Gastrocnemius medialis (tissue), 4 donors: ENCODE results near the gene SLC2A3. TPM values are rescaled to one million over a fixed set of nuclear protein-coding genes. Genes with fewer than 3 reads are reported as not detected.
"Not testable (repeated sequence)": the region's sequence is repeated elsewhere in the genome, so short reads cannot be mapped to it uniquely, and the experiment has no call there.

Experiments
- ATAC-seq, 2 donors: fragments of 150-250 bp; one replicate each; pipeline ENCODE4 v1.9.1; 2016
- DNase-seq, 2 donors: peaks; one replicate each; pipeline ENCODE4 v3.0.0-alpha.2; 2019
- H3K27ac ChIP-seq, 4 donors: fragments of 200-600 bp; sonication (generic); 1 replicate in 1 of 4; 2 replicates in 3 of 4; pipeline ENCODE4 v1.5.1; 2016 to 2018; ENCODE audit warnings: mild to moderate bottlenecking in 2 of 4, moderate library complexity in 1 of 4
- H3K27me3 ChIP-seq, 3 donors: fragments of 200-600 bp; sonication (generic) in 2 of 3; 1 replicate in 1 of 3; 2 replicates in 2 of 3; pipeline versions ENCODE4 v1.5.1 to v1.6.0; 2016 to 2019; ENCODE audit warnings: mild to moderate bottlenecking in 1 of 3, moderate library complexity in 1 of 3
- H3K36me3 ChIP-seq, 2 donors: fragments of 200-600 bp; sonication (generic) in 1 of 2; one replicate each; pipeline ENCODE4 v1.5.1; 2017 to 2018
- H3K4me1 ChIP-seq, 2 donors: fragments of 200-600 bp; sonication (generic) in 1 of 2; one replicate each; pipeline ENCODE4 v1.5.1; 2016 to 2017; ENCODE audit warnings: mild to moderate bottlenecking in 2 of 2
- H3K4me3 ChIP-seq, 4 donors: fragments of 200-600 bp; sonication (generic) in 3 of 4; 1 replicate in 1 of 4; 2 replicates in 3 of 4; pipeline ENCODE4 v1.5.1; 2016 to 2019; ENCODE audit warnings: mild to moderate bottlenecking in 2 of 4
- H3K9me3 ChIP-seq, 3 donors: fragments of 200-600 bp; sonication (generic) in 2 of 3; 1 replicate in 1 of 3; 2 replicates in 2 of 3; pipeline ENCODE4 v1.5.1; 2016 to 2019
- POLR2A ChIP-seq, 2 donors: fragments of 450-650 bp; IDR thresholded peaks; one replicate each; pipeline ENCODE4 v1.6.1; 2017; ENCODE audit warnings: antibody characterized with exemption in 2 of 2, mild to moderate bottlenecking in 2 of 2, moderate library complexity in 2 of 2
- in situ Hi-C, 4 donors: fragments of 200-750 bp; cut with MboI; loops; one replicate each; pipeline versions ENCODE4 v1.15.0 to v1.8.0; 2017; ENCODE audit warnings: low sequenced_read_pairs in 4 of 4
- intact Hi-C: fragments of 100-400 bp; cut with DNase I; formaldehyde crosslinking; loops from one replicate; pipeline ENCODE4 v1.15.1; 2023; ENCODE audit warnings: low total_unique reads
- total RNA-seq, 4 donors: library from RNA; depleted of rRNA; stranded (reverse); fragments of >200 nt; gene quantifications; one replicate each; pipeline versions ENCODE4 v1.1.0 to v1.2.3, GENCODE V29; 2016
- TF ChIP-seq, protein P1 (sequence below), 5 experiments: fragments of 450-650 bp in 3 of 5; fragments of 200-600 bp in 2 of 5; sonication (generic) in 2 of 5; IDR thresholded peaks in 4 of 5; conservative IDR thresholded peaks in 1 of 5; 1 replicate in 4 of 5; 2 replicates in 1 of 5; pipeline ENCODE4 v1.5.1; 2016 to 2019; ENCODE audit warnings: antibody characterized with exemption in 5 of 5, mild to moderate bottlenecking in 3 of 5, moderate library complexity in 3 of 5

Gene SLC2A3
- total RNA-seq, 4 donors from 2014 or later, result 19.3 to 27.2 (median 23.7) TPM

DNA sequence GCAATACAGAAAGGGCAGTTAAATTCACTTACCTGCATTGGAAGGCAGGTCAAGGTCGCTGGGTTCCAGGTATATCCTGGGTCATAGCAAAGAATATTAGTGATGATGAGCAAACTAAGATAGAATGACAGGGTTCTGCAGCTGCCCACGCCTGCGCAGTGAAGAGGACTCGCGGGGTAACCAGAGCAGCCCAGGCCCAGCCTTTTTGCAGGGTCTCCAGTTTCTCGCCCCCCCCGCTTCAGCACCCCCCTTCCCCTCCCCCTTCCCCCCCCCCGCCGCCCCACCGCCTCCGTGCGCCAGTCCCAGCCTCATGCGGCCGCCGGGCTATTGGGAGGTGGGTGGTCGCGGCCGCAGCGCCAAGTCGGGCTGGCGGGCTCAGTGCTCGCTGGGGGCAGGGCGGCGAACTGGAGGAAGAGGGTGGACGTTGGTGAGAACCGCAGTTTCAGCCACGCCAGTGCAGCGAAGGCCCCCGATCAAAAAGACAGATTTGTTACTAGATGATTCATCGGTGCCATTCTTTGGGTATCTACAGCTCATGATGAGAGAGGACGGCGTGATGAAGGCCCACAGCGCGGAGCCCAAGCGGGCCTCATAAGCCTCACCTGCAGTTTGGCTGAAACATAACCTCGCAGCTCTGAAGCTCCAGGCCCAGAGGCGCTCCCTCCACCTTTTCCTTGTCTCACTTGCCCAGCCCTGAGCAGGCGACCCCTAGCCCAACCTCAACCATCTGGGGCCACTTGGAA, 20.2 kb downstream of the SLC2A3 start:
- H3K4me3 ChIP-seq, result no peak overlapping the region
- no peaks in the 10 kb centered on the region for H3K4me1 ChIP-seq
- peaks cover 0 to 4% of the 10 kb centered on the region in 2 donors for H3K36me3 ChIP-seq
- ATAC-seq (no peak), DNase-seq (no peak)
- TF ChIP-seq POLR2A (IDR thresholded peaks at IDR 0.05), result no peak
- TF ChIP-seq, protein P1, sequence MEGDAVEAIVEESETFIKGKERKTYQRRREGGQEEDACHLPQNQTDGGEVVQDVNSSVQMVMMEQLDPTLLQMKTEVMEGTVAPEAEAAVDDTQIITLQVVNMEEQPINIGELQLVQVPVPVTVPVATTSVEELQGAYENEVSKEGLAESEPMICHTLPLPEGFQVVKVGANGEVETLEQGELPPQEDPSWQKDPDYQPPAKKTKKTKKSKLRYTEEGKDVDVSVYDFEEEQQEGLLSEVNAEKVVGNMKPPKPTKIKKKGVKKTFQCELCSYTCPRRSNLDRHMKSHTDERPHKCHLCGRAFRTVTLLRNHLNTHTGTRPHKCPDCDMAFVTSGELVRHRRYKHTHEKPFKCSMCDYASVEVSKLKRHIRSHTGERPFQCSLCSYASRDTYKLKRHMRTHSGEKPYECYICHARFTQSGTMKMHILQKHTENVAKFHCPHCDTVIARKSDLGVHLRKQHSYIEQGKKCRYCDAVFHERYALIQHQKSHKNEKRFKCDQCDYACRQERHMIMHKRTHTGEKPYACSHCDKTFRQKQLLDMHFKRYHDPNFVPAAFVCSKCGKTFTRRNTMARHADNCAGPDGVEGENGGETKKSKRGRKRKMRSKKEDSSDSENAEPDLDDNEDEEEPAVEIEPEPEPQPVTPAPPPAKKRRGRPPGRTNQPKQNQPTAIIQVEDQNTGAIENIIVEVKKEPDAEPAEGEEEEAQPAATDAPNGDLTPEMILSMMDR (IDR thresholded peaks at IDR 0.05 in 4 of 5, conservative IDR thresholded peaks at IDR 0.05 in 1 of 5), result no peak
- in situ Hi-C loops, result no loop called here
- H3K27ac ChIP-seq, result no peak overlapping the region
- H3K9me3 ChIP-seq, result no peaks in the 10 kb centered on the region
- H3K27me3 ChIP-seq, result no peaks in the 10 kb centered on the region
- intact Hi-C loops, result no loop called here

DNA sequence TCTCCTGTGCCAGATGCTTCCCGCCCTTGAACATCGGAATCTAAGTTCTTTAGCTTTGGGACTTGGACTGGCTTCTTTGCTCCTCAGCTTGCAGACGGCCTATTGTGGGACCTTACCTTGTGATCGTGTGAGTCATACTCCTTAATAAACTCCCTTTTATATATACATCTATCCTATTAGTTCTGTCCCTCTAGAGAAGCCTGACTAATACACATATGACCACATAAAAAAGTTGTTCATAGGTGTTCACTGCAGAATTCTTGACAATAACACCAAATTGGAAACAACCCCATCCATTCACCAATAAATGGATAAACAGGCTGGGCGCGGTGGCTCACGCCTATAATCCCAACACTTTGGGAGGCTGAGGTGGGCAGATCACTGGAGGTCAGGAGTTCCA, 25.9 kb downstream of the SLC2A3 start:
- H3K36me3 ChIP-seq, H3K4me3 ChIP-seq, H3K4me1 ChIP-seq, H3K27ac ChIP-seq, DNase-seq, ATAC-seq, intact Hi-C loops, in situ Hi-C loops, H3K9me3 ChIP-seq, H3K27me3 ChIP-seq: not testable (repeated sequence)

DNA sequence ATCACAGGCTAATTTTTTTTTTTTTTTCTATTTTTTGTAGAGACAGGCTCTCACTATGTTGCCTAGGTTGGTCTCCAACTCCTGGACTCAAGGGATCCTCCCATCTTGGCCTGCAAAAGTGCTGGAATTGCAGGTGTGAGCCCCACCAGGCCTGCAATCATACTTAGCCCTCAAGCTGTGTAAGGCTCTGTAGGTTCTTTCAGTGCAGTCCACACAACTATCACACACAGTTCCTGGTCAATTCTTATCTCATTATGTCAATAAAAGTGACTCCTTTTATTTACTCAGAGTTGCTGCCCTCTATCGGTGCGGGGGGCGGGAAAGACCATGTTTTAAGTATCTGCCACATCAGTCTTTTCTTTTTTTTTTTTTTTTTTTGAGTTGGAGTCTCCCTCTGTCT, 29.0 kb downstream of the SLC2A3 start:
- TF ChIP-seq, protein P1 (IDR thresholded peaks at IDR 0.05 in 4 of 5, conservative IDR thresholded peaks at IDR 0.05 in 1 of 5), result no peak
- TF ChIP-seq POLR2A (IDR thresholded peaks at IDR 0.05), result no peak
- H3K27ac ChIP-seq, result no peak overlapping the region
- intact Hi-C loops, result no loop called here
- in situ Hi-C loops, result no loop called here
- no peak for DNase-seq
- H3K27me3 ChIP-seq, result no peaks in the 10 kb centered on the region
- H3K4me3 ChIP-seq, result no peak overlapping the region
- ATAC-seq, result no peak
- H3K4me1 ChIP-seq, result no peaks in the 10 kb centered on the region
- no peaks in the 10 kb centered on the region for H3K9me3 ChIP-seq
- H3K36me3 ChIP-seq, result no peaks in the 10 kb centered on the region

- in situ Hi-C loops, H3K36me3 ChIP-seq, H3K27me3 ChIP-seq, H3K27ac ChIP-seq, H3K4me3 ChIP-seq, ATAC-seq, DNase-seq, H3K9me3 ChIP-seq, intact Hi-C loops, H3K4me1 ChIP-seq: not testable (repeated sequence)
Measured at GRCh38 chr12:7906303-7906702, 29.7 kb downstream of the SLC2A3 start.

GRCh38 chr12:7905600-7906125, 30.3 kb downstream of the SLC2A3 start:
- H3K4me3 ChIP-seq, H3K36me3 ChIP-seq, H3K27me3 ChIP-seq, H3K4me1 ChIP-seq, ATAC-seq, H3K9me3 ChIP-seq, intact Hi-C loops, H3K27ac ChIP-seq, in situ Hi-C loops, DNase-seq: not testable (repeated sequence)

- Histone ChIP-seq H3K36me3 (no peaks in the 10 kb centered on the region), H3K9me3 (no peaks in the 10 kb centered on the region), H3K27me3 (no peaks in the 10 kb centered on the region), H3K4me1 (no peaks in the 10 kb centered on the region), H3K27ac (no peak overlapping the region), H3K4me3 (no peak overlapping the region)
- ATAC-seq (no peak), DNase-seq (no peak)
- intact Hi-C loops (no loop called here), in situ Hi-C loops (no loop called here)
- no peak for TF ChIP-seq POLR2A (IDR thresholded peaks at IDR 0.05)
- TF ChIP-seq, protein P1 (IDR thresholded peaks at IDR 0.05 in 4 of 5, conservative IDR thresholded peaks at IDR 0.05 in 1 of 5), result no peak
Measured at GRCh38 chr12:7905071-7905470, 30.9 kb downstream of the SLC2A3 start.

DNA sequence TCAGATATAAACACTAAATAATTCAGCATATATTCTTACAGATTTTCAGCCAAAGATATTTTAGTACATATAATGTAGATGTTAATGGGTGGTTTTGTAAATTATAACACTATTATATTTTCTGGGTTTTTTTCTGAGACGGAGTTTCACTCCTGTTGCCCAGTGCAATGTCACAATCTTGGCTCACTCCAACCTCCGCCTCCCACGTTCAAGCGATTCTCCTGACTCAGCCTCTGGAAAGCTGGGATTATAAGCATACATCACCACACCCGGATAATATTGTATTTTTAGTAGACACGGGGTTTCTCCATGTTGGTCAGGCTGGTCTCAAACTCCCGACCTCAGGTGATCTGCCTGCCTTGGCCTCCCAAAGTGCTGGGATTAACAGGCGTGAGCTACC, 33.6 kb downstream of the SLC2A3 start:
- in situ Hi-C loops, result not testable (repeated sequence)

More for the DNA sequence above, 33.6 kb downstream of the SLC2A3 start:
- H3K27ac ChIP-seq, H3K4me1 ChIP-seq, H3K9me3 ChIP-seq, DNase-seq, intact Hi-C loops, H3K4me3 ChIP-seq, ATAC-seq, H3K27me3 ChIP-seq, H3K36me3 ChIP-seq: not testable (repeated sequence)
